HG02642 (cell line): ENCODE data around the gene TCF7L1.

Source experiments
- ATAC-seq: cut with Tn5 transposase; IDR thresholded peaks from one replicate; pipeline ENCODE4 v1.9.1; 2021; ENCODE audit warnings: mild to moderate bottlenecking; ENCODE audit not compliant: unreplicated experiment, poor library complexity

The TCF7L1 gene

GRCh38 chr2:85213901-85214512 is 80.8 kb downstream of the TCF7L1 start:
- no peak for ATAC-seq

GRCh38 chr2:85215081-85215447 is 81.9 kb downstream of the TCF7L1 start:
- ATAC-seq: no peak

GRCh38 chr2:85215448-85216401 is 82.5 kb downstream of the TCF7L1 start:
- no peak for ATAC-seq

- ATAC-seq: no peak
Measured at GRCh38 chr2:85216927-85217326, 83.7 kb downstream of the TCF7L1 start.

- no peak for ATAC-seq
Measured at GRCh38 chr2:85221067-85221691, 88.0 kb downstream of the TCF7L1 start.

GRCh38 chr2:85222792-85223191 is 89.6 kb downstream of the TCF7L1 start:
- no peak for ATAC-seq

- ATAC-seq: no peak
Measured at GRCh38 chr2:85226783-85227182, 93.6 kb downstream of the TCF7L1 start.

GRCh38 chr2:85230679-85231467 is 97.7 kb downstream of the TCF7L1 start:
- no peak for ATAC-seq

- ATAC-seq: no peak
Measured at GRCh38 chr2:85231468-85231805, 98.2 kb downstream of the TCF7L1 start.

GRCh38 chr2:85231952-85232351 is 98.8 kb downstream of the TCF7L1 start:
- no peak for ATAC-seq

GRCh38 chr2:85234868-85235267 is 101.7 kb downstream of the TCF7L1 start:
- no peak for ATAC-seq

- ATAC-seq: no peak
Measured at GRCh38 chr2:85235281-85235680, 102.1 kb downstream of the TCF7L1 start.

GRCh38 chr2:85236084-85236483 is 102.9 kb downstream of the TCF7L1 start:
- ATAC-seq: no peak

GRCh38 chr2:85237849-85238565 is 104.8 kb downstream of the TCF7L1 start:
- ATAC-seq: no peak

- ATAC-seq: no peak
Measured at GRCh38 chr2:85238607-85239006, 105.4 kb downstream of the TCF7L1 start.

GRCh38 chr2:85239102-85239501 is 105.9 kb downstream of the TCF7L1 start:
- no peak for ATAC-seq

GRCh38 chr2:85240055-85240454 is 106.9 kb downstream of the TCF7L1 start:
- ATAC-seq: no peak

- ATAC-seq: no peak
Measured at GRCh38 chr2:85242321-85242720, 109.1 kb downstream of the TCF7L1 start.

GRCh38 chr2:85243101-85244072 is 110.2 kb downstream of the TCF7L1 start:
- no peak for ATAC-seq
